DND-41 (cell line): ENCODE measurements around the gene SPARCL1.

ENCODE experiments used
- ATAC-seq: fragments of 200-7000 bp; cut with Tn5 transposase; 3 replicates; pipeline ENCODE4 v1.9.1; 2021; ENCODE audit warnings: low read depth; ENCODE audit not compliant: insufficient read depth
- DNase-seq: peaks from one replicate; pipeline ENCODE4 v3.0.0-alpha.2; 2020
- H2AFZ ChIP-seq: 2 replicates; pipeline ENCODE4 v1.6.0; 2012; ENCODE audit warnings: low read depth, low read length
- H3K27ac ChIP-seq: 2 replicates; pipeline ENCODE4 v1.5.1; 2012; ENCODE audit warnings: low read length, inconsistent platforms
- H3K27me3 ChIP-seq: fragments of 200-600 bp; sonication (generic); 2 replicates; pipeline ENCODE4 v1.6.0; 2012; ENCODE audit warnings: low read length, mild to moderate bottlenecking, inconsistent platforms; ENCODE audit not compliant: insufficient read depth, poor library complexity
- H3K36me3 ChIP-seq: 2 replicates; pipeline ENCODE4 v1.5.1; 2012; ENCODE audit warnings: low read length, inconsistent platforms; ENCODE audit not compliant: insufficient read depth
- H3K4me1 ChIP-seq: 2 replicates; pipeline ENCODE4 v1.5.1; 2012; ENCODE audit warnings: mild to moderate bottlenecking, low read length; ENCODE audit not compliant: insufficient read depth
- H3K4me2 ChIP-seq: 2 replicates; pipeline ENCODE4 v1.6.0; 2012; ENCODE audit warnings: mild to moderate bottlenecking, moderate library complexity, low read length, inconsistent platforms; ENCODE audit not compliant: insufficient read depth
- H3K4me3 ChIP-seq, 2 experiments: fragments of 200-600 bp in 1 of 2; shearing (Covaris generic) in 1 of 2; 2 replicates each; pipeline ENCODE4 v1.5.1; 2012 to 2016; ENCODE audit warnings: inconsistent platforms in 2 of 2, low read length in 2 of 2, mild to moderate bottlenecking in 2 of 2, low read depth in 1 of 2, moderate library complexity in 1 of 2
- H3K79me2 ChIP-seq: 2 replicates; pipeline ENCODE4 v1.6.0; 2012; ENCODE audit warnings: low read length, inconsistent platforms; ENCODE audit not compliant: insufficient read depth
- H3K9ac ChIP-seq: 2 replicates; pipeline ENCODE4 v1.6.0; 2012; ENCODE audit warnings: low read depth, mild to moderate bottlenecking, inconsistent platforms, low read length, moderate library complexity
- H3K9me3 ChIP-seq: 2 replicates; pipeline ENCODE4 v1.5.1; 2012; ENCODE audit warnings: low read length, moderate library complexity, mild to moderate bottlenecking, inconsistent platforms; ENCODE audit not compliant: insufficient read depth, severe bottlenecking
- H4K20me1 ChIP-seq: 2 replicates; pipeline ENCODE4 v1.6.0; 2012; ENCODE audit warnings: low read length; ENCODE audit not compliant: insufficient read depth
- CTCF ChIP-seq: IDR thresholded peaks from 2 replicates; pipeline ENCODE4 v1.5.1; 2012; ENCODE audit warnings: borderline replicate concordance, low read length, moderate library complexity, mild to moderate bottlenecking; ENCODE audit not compliant: poor library complexity, severe bottlenecking; ENCODE audit errors: extremely low read depth
- EZH2 ChIP-seq: IDR thresholded peaks from 3 replicates; pipeline ENCODE4 v1.6.1; 2012; ENCODE audit warnings: borderline replicate concordance, low read depth, mild to moderate bottlenecking, moderate library complexity, low read length, inconsistent platforms; ENCODE audit not compliant: severe bottlenecking

The SPARCL1 gene

GRCh38 chr4:87531621-87532020, 2.4 kb upstream of the SPARCL1 start:
- H2AFZ ChIP-seq, result no peak overlapping the region
- DNase-seq (no peak), ATAC-seq (no peak)
- TF ChIP-seq CTCF, result no peak
- no peak for TF ChIP-seq EZH2
- H4K20me1 ChIP-seq, result no peaks in the 10 kb centered on the region
- H3K79me2 ChIP-seq, result no peaks in the 10 kb centered on the region
- H3K27ac ChIP-seq, result no peak overlapping the region
- no peak overlapping the region for H3K9ac ChIP-seq
- no peak overlapping the region for H3K4me3 ChIP-seq
- no peaks in the 10 kb centered on the region for H3K27me3 ChIP-seq
- H3K4me1 ChIP-seq, result no peaks in the 10 kb centered on the region
- no peak overlapping the region for H3K4me2 ChIP-seq
- H3K9me3 ChIP-seq, result no peaks in the 10 kb centered on the region
- no peaks in the 10 kb centered on the region for H3K36me3 ChIP-seq

- DNase-seq (no peak), ATAC-seq (no peak)
- TF ChIP-seq EZH2 (no peak), CTCF (no peak)
- Histone ChIP-seq H3K27ac (no peak overlapping the region), H3K4me3 (no peak overlapping the region), H3K4me2 (no peak overlapping the region), H3K27me3 (no peaks in the 10 kb centered on the region), H2AFZ (no peak overlapping the region), H3K9ac (no peak overlapping the region), H4K20me1 (no peaks in the 10 kb centered on the region), H3K4me1 (no peaks in the 10 kb centered on the region), H3K79me2 (no peaks in the 10 kb centered on the region), H3K36me3 (no peaks in the 10 kb centered on the region), H3K9me3 (no peaks in the 10 kb centered on the region)
Observed at GRCh38 chr4:87530868-87531267, 1.7 kb upstream of the SPARCL1 start.

GRCh38 chr4:87530229-87530628, 1.1 kb upstream of the SPARCL1 start:
- H3K27me3 ChIP-seq, result no peaks in the 10 kb centered on the region
- no peaks in the 10 kb centered on the region for H3K79me2 ChIP-seq
- no peaks in the 10 kb centered on the region for H3K9me3 ChIP-seq
- no peak overlapping the region for H3K9ac ChIP-seq
- ATAC-seq, result no peak
- no peaks in the 10 kb centered on the region for H4K20me1 ChIP-seq
- no peak overlapping the region for H3K4me3 ChIP-seq
- no peak overlapping the region for H2AFZ ChIP-seq
- H3K27ac ChIP-seq, result no peak overlapping the region
- DNase-seq, result no peak
- TF ChIP-seq EZH2 (no peak), CTCF (no peak)
- H3K4me2 ChIP-seq, result no peak overlapping the region
- H3K4me1 ChIP-seq, result no peaks in the 10 kb centered on the region
- no peaks in the 10 kb centered on the region for H3K36me3 ChIP-seq
